ENCODE measurements around the gene THEMIS.

THEMIS gene

DNA sequence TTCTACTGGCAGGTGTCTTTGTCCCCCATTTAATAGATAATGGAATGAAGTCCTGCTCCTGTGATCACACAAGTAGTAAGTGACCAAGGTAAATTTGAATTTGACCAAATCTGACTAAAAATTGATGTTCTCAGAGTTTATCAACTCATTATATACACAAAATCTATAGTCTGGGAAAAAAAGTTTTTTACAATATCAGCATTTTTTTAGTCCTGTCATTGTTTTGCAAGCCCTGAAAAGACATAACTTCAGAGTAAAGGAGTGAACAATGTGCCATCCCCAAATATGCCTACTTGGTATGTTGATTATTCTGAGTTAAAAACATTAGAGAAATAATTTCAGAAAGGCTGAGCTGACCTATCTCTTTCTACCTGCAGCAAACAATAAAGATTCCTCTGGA is 209.7 kb downstream of the THEMIS start:
- H3K4me1 ChIP-seq (ENCODE audit: control insufficient read depth, insufficient read depth, low read length): no peaks in the 10 kb centered on the region
- no peaks in the 10 kb centered on the region for H3K9me3 ChIP-seq (ENCODE audit: control insufficient read depth, insufficient read depth, low read depth, low read length)
- no peak overlapping the region for H3K4me3 ChIP-seq (ENCODE audit: low read depth, low read length)
- ChIA-PET POLR2A (no interaction called here), CTCF (no interaction called here)
- H3K27ac ChIP-seq (ENCODE audit: extremely low read depth, low read depth, low read length): no peak overlapping the region
- H3K36me3 ChIP-seq (ENCODE audit: control insufficient read depth in 2 of 2, insufficient read depth in 1 of 2, low read length in 2 of 2): no peaks in the 10 kb centered on the region
- TF ChIP-seq GLIS1 (tag by site-specific recombination; IDR thresholded peaks at IDR 0.05) (no peak), ZNF777 (tag by site-specific recombination; IDR thresholded peaks at IDR 0.05; ENCODE audit: borderline replicate concordance) (no peak), ZNF701 (tag by site-specific recombination; IDR thresholded peaks at IDR 0.05) (no peak), HOXA7 (CRISPR knock-in tag; IDR thresholded peaks at IDR 0.05; ENCODE audit: borderline replicate concordance) (no peak), IKZF3 (tag by site-specific recombination; IDR thresholded peaks at IDR 0.05) (no peak), ZNF16 (tag by site-specific recombination; IDR thresholded peaks at IDR 0.05; ENCODE audit: low read depth) (no peak), ZNF174 (tag by site-specific recombination; IDR thresholded peaks at IDR 0.05) (no peak), SALL2 (tag by site-specific recombination; IDR thresholded peaks at IDR 0.05; ENCODE audit: borderline replicate concordance) (no peak), SCRT2 (tag by site-specific recombination; IDR thresholded peaks at IDR 0.05) (no peak), ZFP37 (tag by site-specific recombination; IDR thresholded peaks at IDR 0.05) (no peak), ZNF404 (tag by site-specific recombination; IDR thresholded peaks at IDR 0.05) (no peak), ZNF324 (tag by site-specific recombination; IDR thresholded peaks at IDR 0.05) (no peak)
- TF ChIP-seq, protein P1, sequence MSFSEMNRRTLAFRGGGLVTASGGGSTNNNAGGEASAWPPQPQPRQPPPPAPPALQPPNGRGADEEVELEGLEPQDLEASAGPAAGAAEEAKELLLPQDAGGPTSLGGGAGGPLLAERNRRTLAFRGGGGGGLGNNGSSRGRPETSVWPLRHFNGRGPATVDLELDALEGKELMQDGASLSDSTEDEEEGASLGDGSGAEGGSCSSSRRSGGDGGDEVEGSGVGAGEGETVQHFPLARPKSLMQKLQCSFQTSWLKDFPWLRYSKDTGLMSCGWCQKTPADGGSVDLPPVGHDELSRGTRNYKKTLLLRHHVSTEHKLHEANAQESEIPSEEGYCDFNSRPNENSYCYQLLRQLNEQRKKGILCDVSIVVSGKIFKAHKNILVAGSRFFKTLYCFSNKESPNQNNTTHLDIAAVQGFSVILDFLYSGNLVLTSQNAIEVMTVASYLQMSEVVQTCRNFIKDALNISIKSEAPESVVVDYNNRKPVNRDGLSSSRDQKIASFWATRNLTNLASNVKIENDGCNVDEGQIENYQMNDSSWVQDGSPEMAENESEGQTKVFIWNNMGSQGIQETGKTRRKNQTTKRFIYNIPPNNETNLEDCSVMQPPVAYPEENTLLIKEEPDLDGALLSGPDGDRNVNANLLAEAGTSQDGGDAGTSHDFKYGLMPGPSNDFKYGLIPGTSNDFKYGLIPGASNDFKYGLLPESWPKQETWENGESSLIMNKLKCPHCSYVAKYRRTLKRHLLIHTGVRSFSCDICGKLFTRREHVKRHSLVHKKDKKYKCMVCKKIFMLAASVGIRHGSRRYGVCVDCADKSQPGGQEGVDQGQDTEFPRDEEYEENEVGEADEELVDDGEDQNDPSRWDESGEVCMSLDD (tag by site-specific recombination; IDR thresholded peaks at IDR 0.05): no peak
- TF ChIP-seq, protein P2, sequence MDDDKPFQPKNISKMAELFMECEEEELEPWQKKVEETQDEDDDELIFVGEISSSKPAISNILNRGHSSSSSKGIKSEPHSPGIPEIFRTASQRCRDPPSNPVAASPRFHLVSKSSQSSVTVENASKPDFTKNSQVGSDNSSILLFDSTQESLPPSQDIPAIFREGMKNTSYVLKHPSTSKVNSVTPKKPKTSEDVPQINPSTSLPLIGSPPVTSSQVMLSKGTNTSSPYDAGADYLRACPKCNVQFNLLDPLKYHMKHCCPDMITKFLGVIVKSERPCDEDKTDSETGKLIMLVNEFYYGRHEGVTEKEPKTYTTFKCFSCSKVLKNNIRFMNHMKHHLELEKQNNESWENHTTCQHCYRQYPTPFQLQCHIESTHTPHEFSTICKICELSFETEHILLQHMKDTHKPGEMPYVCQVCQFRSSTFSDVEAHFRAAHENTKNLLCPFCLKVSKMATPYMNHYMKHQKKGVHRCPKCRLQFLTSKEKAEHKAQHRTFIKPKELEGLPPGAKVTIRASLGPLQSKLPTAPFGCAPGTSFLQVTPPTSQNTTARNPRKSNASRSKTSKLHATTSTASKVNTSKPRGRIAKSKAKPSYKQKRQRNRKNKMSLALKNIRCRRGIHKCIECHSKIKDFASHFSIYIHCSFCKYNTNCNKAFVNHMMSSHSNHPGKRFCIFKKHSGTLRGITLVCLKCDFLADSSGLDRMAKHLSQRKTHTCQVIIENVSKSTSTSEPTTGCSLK (tag by site-specific recombination; IDR thresholded peaks at IDR 0.05): no peak

DNA sequence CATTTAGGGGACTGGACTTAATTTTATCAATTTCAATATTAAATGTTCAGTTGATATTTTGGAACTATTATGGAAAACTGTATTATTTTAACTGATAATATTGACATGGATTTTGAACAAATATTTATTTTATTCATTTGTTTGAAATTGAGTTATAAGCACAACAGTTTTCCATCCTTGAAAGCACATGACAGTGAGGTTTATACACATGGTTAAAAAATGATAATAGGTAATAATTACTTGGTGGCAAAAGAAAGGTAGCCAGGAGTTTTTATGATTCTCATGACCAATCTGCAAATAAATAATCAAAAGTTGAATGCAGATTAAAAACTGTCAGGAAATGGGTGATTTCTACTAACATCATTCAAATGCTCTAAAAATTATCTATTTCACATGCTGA is 210.3 kb downstream of the THEMIS start:
- no peak overlapping the region for H3K27ac ChIP-seq (ENCODE audit: extremely low read depth, low read depth, low read length)

More for the DNA sequence above, 210.3 kb downstream of the THEMIS start:
- Histone ChIP-seq H3K4me1 (ENCODE audit: control insufficient read depth, insufficient read depth, low read length) (no peaks in the 10 kb centered on the region), H3K36me3 (ENCODE audit: control insufficient read depth in 2 of 2, insufficient read depth in 1 of 2, low read length in 2 of 2) (no peaks in the 10 kb centered on the region), H3K9me3 (ENCODE audit: control insufficient read depth, insufficient read depth, low read depth, low read length) (no peaks in the 10 kb centered on the region), H3K4me3 (ENCODE audit: low read depth, low read length) (no peak overlapping the region)
- no peak for TF ChIP-seq ZBTB7A (tag by site-specific recombination; IDR thresholded peaks at IDR 0.05; ENCODE audit: low read depth)
- TF ChIP-seq ZNF184 (tag by site-specific recombination; IDR thresholded peaks at IDR 0.05): no peak
- TF ChIP-seq KLF10 (tag by site-specific recombination; IDR thresholded peaks at IDR 0.05): no peak
- no peak for TF ChIP-seq RBAK (tag by site-specific recombination; IDR thresholded peaks at IDR 0.05)
- TF ChIP-seq, protein P3, sequence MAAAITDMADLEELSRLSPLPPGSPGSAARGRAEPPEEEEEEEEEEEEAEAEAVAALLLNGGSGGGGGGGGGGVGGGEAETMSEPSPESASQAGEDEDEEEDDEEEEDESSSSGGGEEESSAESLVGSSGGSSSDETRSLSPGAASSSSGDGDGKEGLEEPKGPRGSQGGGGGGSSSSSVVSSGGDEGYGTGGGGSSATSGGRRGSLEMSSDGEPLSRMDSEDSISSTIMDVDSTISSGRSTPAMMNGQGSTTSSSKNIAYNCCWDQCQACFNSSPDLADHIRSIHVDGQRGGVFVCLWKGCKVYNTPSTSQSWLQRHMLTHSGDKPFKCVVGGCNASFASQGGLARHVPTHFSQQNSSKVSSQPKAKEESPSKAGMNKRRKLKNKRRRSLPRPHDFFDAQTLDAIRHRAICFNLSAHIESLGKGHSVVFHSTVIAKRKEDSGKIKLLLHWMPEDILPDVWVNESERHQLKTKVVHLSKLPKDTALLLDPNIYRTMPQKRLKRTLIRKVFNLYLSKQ (tag by site-specific recombination; IDR thresholded peaks at IDR 0.05; ENCODE audit: borderline replicate concordance): no peak
- TF ChIP-seq ZNF302 (tag by site-specific recombination; IDR thresholded peaks at IDR 0.05; ENCODE audit: low read depth): no peak
- TF ChIP-seq ZNF549 (tag by site-specific recombination; IDR thresholded peaks at IDR 0.05): no peak
- ChIA-PET POLR2A (no interaction called here), CTCF (interaction anchor here (0.7 to 2.8 kb wide), 8 partner anchors 59 to 637 kb away, joined by 3 to 19 read pairs (median 4); no protein-coding TSS in a partner anchor)
